OCI-LY3 (cell line): ENCODE measurements around the gene MACROD2.

ENCODE experiments used
- H2AFZ ChIP-seq: fragments of 200-600, 300-600 bp; shearing (Covaris generic); 2 replicates; pipeline ENCODE4 v1.6.0; 2014; ENCODE audit warnings: antibody characterized with exemption, low read depth, low read length
- H3K27ac ChIP-seq: fragments of 200-600, 300-600 bp; sonication (generic); 2 replicates; pipeline ENCODE4 v1.5.1; 2014; ENCODE audit warnings: mild to moderate bottlenecking, low read length, moderate library complexity, mixed read lengths
- H3K27me3 ChIP-seq: fragments of 200-600, 300-600 bp; sonication (generic); 2 replicates; pipeline ENCODE4 v1.6.1; 2014; ENCODE audit warnings: low read depth, low read length, mixed read lengths
- H3K36me3 ChIP-seq: fragments of 200-600, 300-600 bp; sonication (generic); replicated peaks from 2 replicates; pipeline ENCODE3; 2014; ENCODE audit warnings: low read depth, low read length, mixed read lengths
- H3K4me1 ChIP-seq: fragments of 300-600, 200-600 bp; sonication (generic); 2 replicates; pipeline ENCODE4 v1.6.1; 2014; ENCODE audit warnings: low read length, mixed read lengths
- H3K4me2 ChIP-seq: fragments of 200-600, 300-600 bp; sonication (generic); 2 replicates; pipeline ENCODE4 v1.6.1; 2014; ENCODE audit warnings: low read length, mixed read lengths
- H3K4me3 ChIP-seq: fragments of 300-600, 200-600 bp; sonication (generic); 2 replicates; pipeline ENCODE4 v1.5.1; 2014; ENCODE audit warnings: antibody characterized with exemption, mild to moderate bottlenecking, low read length, moderate library complexity
- H3K79me2 ChIP-seq: fragments of 300-600, 200-600 bp; shearing (Covaris generic); 2 replicates; pipeline ENCODE4 v1.6.1; 2014; ENCODE audit warnings: mild to moderate bottlenecking, low read length, mixed read lengths
- H3K9ac ChIP-seq: fragments of 300-600, 200-600 bp; shearing (Covaris generic); 2 replicates; pipeline ENCODE4 v1.6.0; 2014; ENCODE audit warnings: mild to moderate bottlenecking, low read length, moderate library complexity
- H3K9me3 ChIP-seq: fragments of 200-600, 300-600 bp; shearing (Covaris generic); 2 replicates; pipeline ENCODE4 v1.6.1; 2014; ENCODE audit warnings: low read length, mixed read lengths; ENCODE audit not compliant: insufficient read depth
- H4K20me1 ChIP-seq: fragments of 200-600, 300-600 bp; sonication (generic); 2 replicates; pipeline ENCODE4 v1.6.1; 2016; ENCODE audit warnings: low read length, mixed read lengths; ENCODE audit not compliant: insufficient read depth
- EZH2phosphoT487 ChIP-seq: fragments of 200-600 bp; shearing (Covaris generic); IDR thresholded peaks from 2 replicates; pipeline ENCODE4 v1.6.1; 2018; ENCODE audit warnings: antibody characterized with exemption, mixed run types, low read depth
- TF ChIP-seq, protein P1 (sequence below): fragments of 200-600, 300-600 bp; sonication (generic); IDR thresholded peaks from 2 replicates; pipeline ENCODE4 v1.5.1; 2014; ENCODE audit warnings: antibody characterized with exemption, low read length, low read depth

MACROD2 gene

DNA sequence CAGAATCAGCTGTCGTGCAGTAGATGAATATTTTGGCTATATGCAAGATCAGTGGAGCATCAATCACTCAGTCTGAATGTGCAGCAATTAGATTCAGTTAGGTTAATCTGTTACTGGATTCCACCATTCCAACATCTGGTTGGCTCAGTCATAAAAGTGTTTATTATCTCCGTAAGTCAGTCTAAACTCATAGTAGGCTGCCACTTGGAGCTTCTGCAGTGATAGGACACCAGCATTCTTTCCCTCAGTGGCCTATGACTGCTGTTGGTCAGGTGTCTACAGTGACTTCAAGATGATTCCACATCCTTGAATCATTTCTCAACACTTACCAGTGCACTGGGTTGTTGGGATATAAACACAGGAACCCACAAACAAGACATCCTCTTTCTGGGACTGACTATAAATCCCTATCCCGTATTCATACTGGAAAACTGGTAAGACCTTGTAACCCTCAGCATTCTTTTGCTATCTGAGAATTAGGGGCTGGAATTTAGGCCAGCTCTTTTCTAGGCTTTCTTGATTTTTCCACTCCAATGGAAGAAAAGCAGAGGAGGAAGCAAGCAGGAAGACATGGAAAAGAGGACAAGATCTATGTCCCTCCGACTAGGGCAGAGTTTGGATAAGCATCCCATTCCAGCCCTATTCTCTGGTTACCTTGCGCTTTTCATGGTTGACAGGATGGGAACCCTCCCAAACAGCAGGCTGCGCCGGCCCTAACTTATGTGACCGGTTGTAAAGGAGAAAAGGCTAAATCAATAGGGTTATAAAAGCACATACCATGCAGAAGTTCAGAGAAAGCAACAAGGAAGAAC lies 1658.3 kb downstream of the MACROD2 start:
- Histone ChIP-seq H3K4me2 (no peak overlapping the region; the same call in 1 of the 2 replicates), H3K9ac (no peak overlapping the region), H3K36me3 (no peaks in the 10 kb centered on the region), H3K27ac (no peak overlapping the region), H3K9me3 (no peaks in the 10 kb centered on the region), H3K27me3 (no peaks in the 10 kb centered on the region), H3K4me1 (peaks cover 10% of the 10 kb centered on the region), H3K79me2 (no peaks in the 10 kb centered on the region), H2AFZ (no peak overlapping the region), H4K20me1 (no peaks in the 10 kb centered on the region), H3K4me3 (no peak overlapping the region)
- TF ChIP-seq EZH2phosphoT487, result no peak
- TF ChIP-seq, protein P1, sequence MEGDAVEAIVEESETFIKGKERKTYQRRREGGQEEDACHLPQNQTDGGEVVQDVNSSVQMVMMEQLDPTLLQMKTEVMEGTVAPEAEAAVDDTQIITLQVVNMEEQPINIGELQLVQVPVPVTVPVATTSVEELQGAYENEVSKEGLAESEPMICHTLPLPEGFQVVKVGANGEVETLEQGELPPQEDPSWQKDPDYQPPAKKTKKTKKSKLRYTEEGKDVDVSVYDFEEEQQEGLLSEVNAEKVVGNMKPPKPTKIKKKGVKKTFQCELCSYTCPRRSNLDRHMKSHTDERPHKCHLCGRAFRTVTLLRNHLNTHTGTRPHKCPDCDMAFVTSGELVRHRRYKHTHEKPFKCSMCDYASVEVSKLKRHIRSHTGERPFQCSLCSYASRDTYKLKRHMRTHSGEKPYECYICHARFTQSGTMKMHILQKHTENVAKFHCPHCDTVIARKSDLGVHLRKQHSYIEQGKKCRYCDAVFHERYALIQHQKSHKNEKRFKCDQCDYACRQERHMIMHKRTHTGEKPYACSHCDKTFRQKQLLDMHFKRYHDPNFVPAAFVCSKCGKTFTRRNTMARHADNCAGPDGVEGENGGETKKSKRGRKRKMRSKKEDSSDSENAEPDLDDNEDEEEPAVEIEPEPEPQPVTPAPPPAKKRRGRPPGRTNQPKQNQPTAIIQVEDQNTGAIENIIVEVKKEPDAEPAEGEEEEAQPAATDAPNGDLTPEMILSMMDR, result no peak

DNA sequence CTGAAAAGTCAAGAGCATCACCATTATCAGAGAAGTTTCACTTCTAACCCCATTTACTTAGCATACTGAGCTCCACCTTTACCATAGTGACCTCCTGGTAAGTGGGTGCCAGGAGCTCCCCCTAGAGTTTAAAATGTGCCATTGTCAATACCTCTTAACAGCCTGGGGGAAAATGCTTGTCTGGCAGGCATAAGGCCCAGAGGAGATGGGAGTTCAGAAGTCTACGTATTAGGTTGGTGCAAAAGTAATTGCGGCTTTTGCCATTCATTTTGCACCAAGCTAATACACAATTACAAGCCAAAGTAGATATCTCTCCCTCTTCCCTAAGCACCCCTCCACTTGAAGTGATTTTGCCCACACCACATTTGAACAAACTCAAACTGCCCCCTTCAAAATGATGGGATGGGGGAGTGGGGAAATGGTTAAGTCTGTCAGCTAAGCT lies 1658.9 kb downstream of the MACROD2 start:
- H3K4me1 ChIP-seq, result peaks cover 10% of the 10 kb centered on the region
- TF ChIP-seq, protein P1, result peak; percentile 93
- no peak for TF ChIP-seq EZH2phosphoT487
- no peak overlapping the region for H3K4me3 ChIP-seq
- 0 out of 2 replicates have a peak overlapping the region, but pooled peaks have one; percentile 12 for H2AFZ ChIP-seq
- no peaks in the 10 kb centered on the region for H3K27me3 ChIP-seq
- H4K20me1 ChIP-seq, result no peaks in the 10 kb centered on the region
- H3K9me3 ChIP-seq, result no peaks in the 10 kb centered on the region
- no peak overlapping the region for H3K27ac ChIP-seq
- H3K4me2 ChIP-seq, result no peak overlapping the region
- H3K36me3 ChIP-seq, result no peaks in the 10 kb centered on the region
- H3K79me2 ChIP-seq, result no peaks in the 10 kb centered on the region
- H3K9ac ChIP-seq, result no peak overlapping the region

DNA sequence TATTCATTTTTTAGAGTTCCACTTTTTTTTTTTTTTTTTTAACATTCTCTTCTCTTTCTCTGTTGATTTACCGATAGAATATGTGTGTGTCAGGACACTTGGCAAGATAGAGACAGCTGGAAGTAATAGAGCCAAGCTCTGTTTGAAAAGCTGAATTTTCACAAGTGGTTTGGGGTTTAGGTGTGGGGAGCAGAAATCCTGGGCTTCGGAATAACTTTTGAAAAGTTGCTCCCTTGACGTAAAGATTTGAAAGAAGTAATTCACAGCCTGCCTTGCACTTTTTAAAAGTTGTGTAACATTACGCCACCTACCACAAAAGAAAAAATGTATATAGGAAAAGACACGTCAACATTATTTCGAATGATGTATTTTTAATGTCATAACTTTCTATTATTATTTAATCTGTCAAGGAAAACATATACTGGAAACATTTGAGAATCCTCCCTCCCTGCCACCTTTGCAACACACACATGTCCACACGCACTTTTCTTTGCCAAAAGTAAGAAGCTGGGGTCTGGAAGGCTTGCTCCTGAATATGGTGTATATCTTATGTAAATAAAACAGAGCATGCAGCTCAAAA lies 1660.1 kb downstream of the MACROD2 start:
- H3K79me2 ChIP-seq, result no peaks in the 10 kb centered on the region
- no peaks in the 10 kb centered on the region for H4K20me1 ChIP-seq
- no peaks in the 10 kb centered on the region for H3K9me3 ChIP-seq
- peaks cover 10% of the 10 kb centered on the region for H3K4me1 ChIP-seq
- no peaks in the 10 kb centered on the region for H3K36me3 ChIP-seq
- H3K27ac ChIP-seq, result no peak overlapping the region
- TF ChIP-seq EZH2phosphoT487, result no peak
- TF ChIP-seq, protein P1, result no peak
- H2AFZ ChIP-seq, result no peak overlapping the region
- no peaks in the 10 kb centered on the region for H3K27me3 ChIP-seq
- H3K9ac ChIP-seq, result no peak overlapping the region
- no peak overlapping the region for H3K4me3 ChIP-seq
- no peak overlapping the region for H3K4me2 ChIP-seq

DNA sequence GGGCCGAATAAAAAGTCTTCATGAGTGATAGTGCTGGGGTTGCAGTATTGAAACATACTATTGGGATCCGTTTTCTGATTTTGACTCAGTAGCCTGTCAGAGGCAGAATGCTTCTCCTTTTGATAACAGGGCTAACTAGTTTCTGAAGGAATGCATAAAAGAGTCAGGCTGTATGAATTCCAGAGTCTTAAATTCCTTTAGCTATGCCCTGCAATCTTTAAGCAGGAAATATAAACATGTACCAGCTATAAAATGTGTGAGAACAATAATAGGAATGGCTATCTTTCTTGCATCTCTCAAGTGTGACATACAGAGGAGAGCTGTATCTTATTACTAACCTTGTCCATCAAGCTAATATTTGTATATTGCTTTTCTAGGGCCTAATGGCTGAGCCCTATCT lies 1660.8 kb downstream of the MACROD2 start:
- H3K27me3 ChIP-seq, result no peaks in the 10 kb centered on the region
- no peak overlapping the region for H3K4me2 ChIP-seq
- no peak overlapping the region for H2AFZ ChIP-seq
- H3K79me2 ChIP-seq, result no peaks in the 10 kb centered on the region
- TF ChIP-seq EZH2phosphoT487, result no peak
- TF ChIP-seq, protein P1, result no peak
- no peak overlapping the region for H3K4me3 ChIP-seq
- no peaks in the 10 kb centered on the region for H3K36me3 ChIP-seq
- no peaks in the 10 kb centered on the region for H3K9me3 ChIP-seq
- no peak overlapping the region for H3K27ac ChIP-seq
- peaks cover 10% of the 10 kb centered on the region for H3K4me1 ChIP-seq
- H3K9ac ChIP-seq, result no peak overlapping the region
- no peaks in the 10 kb centered on the region for H4K20me1 ChIP-seq
